Activated CD8-positive, alpha-beta memory T cell treated with anti-CD3 and anti-CD28 coated beads for 48 hours (primary cell): ENCODE results near the gene SLC22A23.
A peak's percentile ranks its signal among the peaks of the same experiment; 100 is the strongest.

ENCODE experiments used
- DNase-seq, 3 experiments: peaks; one replicate each; pipeline ENCODE4 v3.0.0-alpha.2; 2020; ENCODE audit warnings: low read depth in 2 of 3, low spot score in 2 of 3

The SLC22A23 gene, protein sequence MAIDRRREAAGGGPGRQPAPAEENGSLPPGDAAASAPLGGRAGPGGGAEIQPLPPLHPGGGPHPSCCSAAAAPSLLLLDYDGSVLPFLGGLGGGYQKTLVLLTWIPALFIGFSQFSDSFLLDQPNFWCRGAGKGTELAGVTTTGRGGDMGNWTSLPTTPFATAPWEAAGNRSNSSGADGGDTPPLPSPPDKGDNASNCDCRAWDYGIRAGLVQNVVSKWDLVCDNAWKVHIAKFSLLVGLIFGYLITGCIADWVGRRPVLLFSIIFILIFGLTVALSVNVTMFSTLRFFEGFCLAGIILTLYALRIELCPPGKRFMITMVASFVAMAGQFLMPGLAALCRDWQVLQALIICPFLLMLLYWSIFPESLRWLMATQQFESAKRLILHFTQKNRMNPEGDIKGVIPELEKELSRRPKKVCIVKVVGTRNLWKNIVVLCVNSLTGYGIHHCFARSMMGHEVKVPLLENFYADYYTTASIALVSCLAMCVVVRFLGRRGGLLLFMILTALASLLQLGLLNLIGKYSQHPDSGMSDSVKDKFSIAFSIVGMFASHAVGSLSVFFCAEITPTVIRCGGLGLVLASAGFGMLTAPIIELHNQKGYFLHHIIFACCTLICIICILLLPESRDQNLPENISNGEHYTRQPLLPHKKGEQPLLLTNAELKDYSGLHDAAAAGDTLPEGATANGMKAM

DNA sequence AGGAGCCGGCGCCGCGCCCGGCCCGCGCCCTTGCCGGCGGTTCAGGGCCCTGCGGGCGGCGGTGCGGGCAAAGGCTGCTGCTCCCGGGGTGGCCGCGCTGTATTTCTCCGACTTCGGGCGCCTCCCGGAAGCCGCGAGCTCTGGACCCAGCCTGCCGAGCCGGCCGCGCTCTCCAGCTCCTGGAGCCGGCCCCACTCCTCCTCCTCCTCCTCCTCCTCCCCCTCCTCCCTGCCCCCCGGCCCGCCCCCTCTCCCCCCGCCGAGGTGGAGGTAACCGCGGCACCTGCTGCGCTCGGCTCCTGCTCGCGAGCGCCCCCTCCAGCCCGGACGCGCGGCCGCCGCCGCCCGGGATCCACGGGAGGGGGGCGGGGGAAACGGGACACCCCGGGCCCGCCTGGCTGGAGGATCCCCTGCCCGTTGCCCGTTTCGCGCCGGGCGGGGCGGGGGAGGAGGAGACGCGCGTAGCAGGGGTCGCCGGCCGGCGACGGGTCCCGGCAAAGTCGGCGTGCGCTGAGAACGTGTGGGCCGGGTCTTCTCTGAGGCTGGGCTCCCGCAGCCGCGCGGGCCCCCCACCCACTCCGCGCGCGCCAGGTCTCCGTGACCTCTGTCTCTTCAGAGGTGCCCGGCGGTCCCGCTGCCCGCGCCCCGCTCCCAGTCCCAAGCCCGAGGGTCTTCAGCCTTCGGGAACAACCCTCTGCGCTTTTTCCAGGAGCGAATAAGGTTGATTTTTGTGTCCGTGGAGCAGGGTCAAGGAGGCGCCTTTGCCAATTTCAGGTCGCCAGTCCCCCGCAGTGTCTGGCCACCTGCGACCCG, at the start of gene SLC22A23:
SLC22A23 (minus strand) TSS at position 153 of the 812 bp plus-strand sequence. CDS start 491 bp downstream, outside the sequence.
- DNase-seq, result peak in 2 of 3 experiments; percentile 32 to 38

- DNase-seq, result no peak
These were observed 49.4 kb upstream of the SLC22A23 start for GRCh38 chr6:3506200-3506599.

DNA sequence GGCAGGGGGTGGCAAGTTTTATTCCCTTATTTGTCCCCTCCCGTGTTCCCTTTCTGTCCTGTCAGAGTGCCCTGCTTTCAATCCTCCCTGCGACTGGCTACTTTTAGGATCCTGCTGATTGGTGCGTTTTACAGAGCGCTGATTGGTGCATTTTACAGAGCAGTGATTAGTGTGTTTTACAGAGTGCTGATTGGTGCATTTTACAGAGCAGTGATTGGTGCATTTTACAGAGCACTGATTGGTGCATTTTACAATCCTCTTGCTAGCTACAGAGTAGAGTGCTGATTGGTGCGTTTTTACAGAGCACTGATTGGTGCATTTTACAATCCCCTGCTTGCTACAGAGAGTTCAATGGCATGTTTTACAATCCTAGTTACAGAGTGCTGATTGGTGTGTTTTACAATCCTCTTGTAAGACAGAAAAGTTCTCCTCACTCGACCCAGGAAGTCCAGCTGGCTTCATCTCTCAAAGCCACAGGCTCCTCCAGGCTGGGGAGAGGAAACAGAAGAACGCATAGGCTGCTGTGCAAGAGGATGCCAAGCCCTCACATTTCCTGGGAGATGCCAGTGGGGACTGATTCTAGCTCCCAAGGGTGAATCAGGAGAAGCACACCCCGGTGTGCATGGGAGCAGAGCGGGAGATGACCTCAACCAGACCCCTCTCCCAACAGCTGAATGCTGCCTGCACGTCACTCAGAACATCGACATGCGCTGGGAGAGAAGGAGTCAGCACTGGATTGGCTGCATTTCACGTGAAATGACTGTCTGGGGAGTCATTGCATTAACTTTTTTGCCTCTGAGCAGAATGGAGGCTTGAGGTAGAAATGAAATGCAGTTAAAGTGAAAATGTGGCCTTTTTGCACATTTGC, 48.3 kb upstream of the SLC22A23 start:
- DNase-seq, result no peak

DNA sequence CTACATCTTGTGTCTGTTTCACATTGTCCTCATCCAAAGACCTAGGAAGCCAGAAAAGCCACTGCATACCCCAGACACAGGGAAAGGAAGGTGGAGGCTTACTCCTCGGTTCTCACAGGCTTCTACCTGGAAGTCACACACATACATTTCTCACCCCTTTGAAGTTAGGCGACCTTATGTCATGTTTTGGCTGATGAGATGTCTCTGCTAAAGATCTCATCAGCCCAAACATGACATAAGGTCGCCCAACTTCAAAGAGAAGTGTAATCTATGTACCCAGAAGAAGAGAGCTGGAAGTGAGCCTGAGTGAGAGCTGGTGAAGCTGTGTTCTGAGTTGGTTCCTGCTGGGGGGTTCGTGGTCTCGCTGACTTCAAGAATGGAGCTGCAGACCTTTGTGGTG, 47.5 kb upstream of the SLC22A23 start:
- DNase-seq, result no peak

GRCh38 chr6:3501826-3502500, 45.1 kb upstream of the SLC22A23 start:
- no peak for DNase-seq

GRCh38 chr6:3500262-3501014, 43.6 kb upstream of the SLC22A23 start:
- DNase-seq, result no peak

DNA sequence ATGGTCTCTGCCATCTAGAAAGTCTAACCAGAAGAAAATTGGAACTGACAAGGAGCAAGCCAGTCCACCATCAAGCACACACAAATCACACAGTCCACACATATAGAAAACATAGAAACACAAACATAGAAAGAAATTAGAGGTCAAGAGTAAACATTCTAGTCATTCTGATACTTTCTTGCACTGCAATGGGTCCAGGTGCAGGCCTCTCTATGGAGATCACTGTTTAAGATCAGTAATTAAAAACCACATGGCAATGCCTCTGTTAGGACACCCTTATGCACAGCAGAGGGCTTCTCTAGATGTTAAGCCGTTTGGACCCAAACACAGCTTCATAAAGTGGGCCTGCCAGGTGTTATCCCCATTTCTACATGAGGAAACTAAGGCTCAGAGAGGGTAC, 42.8 kb upstream of the SLC22A23 start:
- no peak for DNase-seq

DNA sequence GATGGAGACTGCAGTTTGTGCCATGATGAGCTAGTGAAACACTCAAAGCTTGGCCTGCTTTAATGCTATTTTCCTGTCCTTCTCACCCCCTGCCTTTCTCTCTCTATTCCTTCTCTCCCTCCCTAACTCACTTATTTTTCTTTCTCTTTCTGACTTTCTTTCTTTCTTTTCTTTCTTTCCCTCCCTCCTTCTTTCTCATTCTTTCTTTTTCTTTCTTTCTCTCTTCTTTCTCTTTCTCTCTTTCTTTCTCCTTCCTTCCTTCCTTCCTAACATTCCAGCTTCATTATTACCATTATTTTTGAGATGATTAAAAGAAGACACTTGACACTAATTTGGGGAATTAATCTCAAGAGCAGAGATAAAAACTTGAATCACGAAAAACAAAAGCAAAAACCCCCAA, 39.5 kb upstream of the SLC22A23 start:
- no peak for DNase-seq

DNA sequence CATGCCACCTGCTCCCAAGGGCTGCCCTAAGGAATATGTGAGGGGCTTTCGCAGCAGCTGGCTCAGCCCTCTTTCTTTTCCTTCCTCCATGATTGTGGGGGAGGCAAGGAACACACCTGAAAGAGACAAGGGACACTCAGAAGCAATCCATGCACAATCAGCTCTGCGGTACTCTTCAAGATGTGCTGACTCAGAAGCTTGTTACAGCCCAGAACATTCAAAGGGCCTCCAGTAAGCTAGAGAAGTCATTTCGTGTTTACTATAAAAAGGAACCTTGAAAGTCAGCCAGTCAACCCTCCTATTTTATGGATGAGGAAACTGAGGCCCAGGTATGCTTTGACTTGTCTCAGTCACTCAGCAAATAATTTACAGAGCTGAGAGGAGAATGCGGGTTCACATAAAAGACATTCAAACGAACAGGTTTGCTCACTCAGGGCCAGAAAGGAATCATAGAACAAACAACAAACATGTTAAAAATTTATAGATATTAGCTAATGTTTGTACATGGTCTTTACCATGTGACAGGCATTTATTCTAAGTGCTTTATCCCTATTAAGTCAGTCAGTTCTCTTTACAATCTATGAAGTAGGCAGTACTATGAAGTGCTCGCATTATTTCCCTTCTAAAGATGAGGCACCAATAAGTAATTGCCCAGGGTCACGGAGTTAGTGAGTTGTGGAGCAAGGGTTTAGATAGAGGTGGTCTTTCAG, 37.7 kb upstream of the SLC22A23 start:
- DNase-seq, result no peak

GRCh38 chr6:3490625-3490980, 33.8 kb upstream of the SLC22A23 start:
- DNase-seq, result no peak

DNA sequence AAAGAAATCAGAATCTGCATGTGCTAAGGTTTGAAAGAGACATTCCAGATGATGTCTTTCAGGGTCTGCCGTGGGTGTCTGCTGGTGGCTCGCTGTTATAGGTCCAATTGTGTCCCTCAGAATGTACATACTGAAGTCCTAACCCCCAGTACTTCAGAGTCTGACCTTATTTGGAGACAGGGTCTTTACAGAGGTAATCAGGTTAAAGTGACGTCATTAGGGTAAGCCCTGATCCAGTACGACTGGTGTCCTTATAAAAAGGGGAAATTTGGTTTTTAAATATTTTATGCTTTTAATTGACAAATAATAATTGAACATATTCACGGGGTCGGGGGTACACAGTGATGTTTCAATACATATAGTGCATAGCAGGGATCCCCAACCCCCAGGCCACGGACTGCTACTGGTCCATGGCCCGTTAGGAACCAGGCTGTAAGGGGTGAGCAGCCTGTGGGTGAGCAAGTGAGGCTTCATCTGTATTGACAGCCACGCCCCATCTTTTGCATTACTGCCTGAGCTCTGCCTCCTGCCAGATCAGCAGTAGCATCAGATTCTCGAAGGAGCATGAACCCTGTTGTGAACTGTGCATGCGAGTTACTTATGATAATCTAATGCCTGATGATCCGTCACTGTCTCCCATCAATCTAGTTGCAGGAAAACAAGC, 33.2 kb upstream of the SLC22A23 start:
- DNase-seq, result no peak

GRCh38 chr6:3489027-3489757, 32.3 kb upstream of the SLC22A23 start:
- DNase-seq, result no peak

DNA sequence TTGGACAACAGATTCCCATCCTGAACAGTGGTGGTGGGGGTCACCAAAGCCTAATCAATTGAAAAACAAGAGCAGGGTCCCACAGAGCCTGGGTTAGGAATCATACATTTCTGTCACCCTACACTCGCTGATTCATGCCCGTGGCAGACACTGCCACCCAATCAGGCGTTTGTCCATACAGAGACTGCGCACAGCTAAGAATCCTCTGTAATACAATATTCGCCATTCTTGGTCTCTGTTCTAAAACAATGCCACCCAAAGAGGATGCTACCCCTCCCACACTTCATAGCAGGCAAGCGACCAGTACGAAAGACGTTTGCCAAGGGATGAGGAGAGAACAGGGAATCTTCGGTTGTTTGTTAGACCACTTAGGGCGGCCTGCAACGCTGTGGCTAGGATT, 28.1 kb upstream of the SLC22A23 start:
- DNase-seq, result no peak

DNA sequence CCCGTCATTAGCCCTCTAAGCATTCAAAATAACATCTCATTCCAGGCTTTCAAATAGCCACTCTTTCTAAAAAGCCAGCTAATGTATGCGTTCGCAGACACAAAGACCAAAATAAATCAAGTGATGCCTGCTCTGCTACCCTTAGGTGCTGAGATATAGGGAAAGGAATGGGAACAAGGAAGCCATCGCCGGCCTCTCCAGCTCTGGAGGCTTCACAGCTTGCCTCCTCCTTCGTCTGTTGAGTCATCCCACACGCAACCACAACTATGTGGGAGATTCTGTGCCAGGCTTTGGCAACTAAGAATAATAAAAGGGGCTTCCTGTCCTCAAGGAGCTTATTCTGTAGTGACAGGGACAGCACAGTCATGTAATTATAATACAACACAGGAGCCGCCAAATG, 27.3 kb upstream of the SLC22A23 start:
- DNase-seq, result no peak

- no peak for DNase-seq
These were observed 26.8 kb upstream of the SLC22A23 start for GRCh38 chr6:3483675-3484074.

- DNase-seq, result no peak
These were observed 26.0 kb upstream of the SLC22A23 start for GRCh38 chr6:3482869-3483268.

- no peak for DNase-seq
These were observed 24.8 kb upstream of the SLC22A23 start for GRCh38 chr6:3481640-3482039.

DNA sequence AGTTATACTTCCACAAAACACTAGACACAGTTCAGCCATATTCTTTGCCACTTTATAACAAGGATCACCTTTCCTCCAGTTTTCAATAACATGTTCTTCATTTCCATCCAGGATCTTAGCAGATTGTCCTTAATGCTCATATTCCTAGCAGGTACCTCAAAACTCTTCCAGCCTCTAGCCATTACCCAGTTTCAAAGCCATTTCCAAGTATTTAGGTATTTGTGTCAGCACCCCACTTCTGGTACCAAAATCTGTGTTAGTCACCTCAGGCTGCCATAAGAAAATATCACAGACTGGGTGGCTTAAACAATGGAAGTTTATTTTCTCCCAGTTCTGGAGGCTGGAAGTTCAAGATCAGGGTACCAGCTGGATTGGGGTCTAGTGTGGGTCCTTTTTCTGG, 23.2 kb upstream of the SLC22A23 start:
- no peak for DNase-seq
